Activated T-helper 1 cell treated with anti-CD3 and anti-CD28 coated beads, Interleukin-12 subunit alpha, Interleukin-12 subunit beta, Interleukin-2, Interleukin-4 antibody, amounts not matched to agents 30 ng/mL and 10 ng/mL and 1 ng/mL, durations not matched to agents 14 hours and 24 hours and 36 hours (primary cell): Measurements from ENCODE around the gene BMP6. TPM values are rescaled to one million over a fixed set of nuclear protein-coding genes. Genes with fewer than 3 reads are reported as not detected.
"Not testable (repeated sequence)": the region's sequence is repeated elsewhere in the genome, so short reads cannot be mapped to it uniquely, and the experiment has no call there.

Experiments
- DNase-seq: peaks from one replicate; pipeline ENCODE4 v3.0.0; 2021; ENCODE audit warnings: low spot score
- H3K27ac Mint-ChIP-seq: one replicate; pipeline ENCODE4 v1.8.0; 2021; ENCODE audit warnings: mild to moderate bottlenecking, mixed read lengths
- H3K27me3 Mint-ChIP-seq: one replicate; pipeline ENCODE4 v1.8.0; 2022; ENCODE audit warnings: mild to moderate bottlenecking, moderate library complexity, mixed read lengths; ENCODE audit not compliant: insufficient read depth
- H3K36me3 Mint-ChIP-seq: one replicate; pipeline ENCODE4 v1.8.0; 2021; ENCODE audit warnings: low read depth, mixed read lengths
- H3K4me1 Mint-ChIP-seq: one replicate; pipeline ENCODE4 v1.8.0; 2021; ENCODE audit warnings: low read depth, mixed read lengths
- H3K4me3 Mint-ChIP-seq: one replicate; pipeline ENCODE4 v1.8.0; 2021; ENCODE audit warnings: mild to moderate bottlenecking, moderate library complexity, mixed read lengths
- H3K9me3 Mint-ChIP-seq: one replicate; pipeline ENCODE4 v1.8.0; 2021; ENCODE audit warnings: mixed read lengths
- intact Hi-C: fragments of 100-400 bp; cut with micrococcal nuclease; formaldehyde crosslinking; loops from one replicate; pipeline ENCODE4 v1.15.1; 2024
- total RNA-seq: library from RNA; stranded (reverse); gene quantifications from 2 replicates; pipeline ENCODE4 v1.2.3, GENCODE V29; 2022

Gene BMP6
- total RNA-seq, 1 donor from 2014 or later = 0.86 TPM

- Mint-ChIP-seq H3K36me3 (no peaks in the 10 kb centered on the region), H3K27me3 (no peaks in the 10 kb centered on the region), H3K4me1 (no peaks in the 10 kb centered on the region), H3K4me3 (no peak overlapping the region), H3K9me3 (no peaks in the 10 kb centered on the region), H3K27ac (no peak overlapping the region)
- intact Hi-C loops = no loop called here
- DNase-seq = no peak
These were observed 87.8 kb downstream of the BMP6 start for GRCh38 chr6:7813704-7814103.

GRCh38 chr6:7815716-7816115 lies 89.8 kb downstream of the BMP6 start:
- DNase-seq = no peak
- Mint-ChIP-seq H3K36me3 (no peaks in the 10 kb centered on the region), H3K27me3 (peaks cover 2% of the 10 kb centered on the region), H3K27ac (no peak overlapping the region), H3K4me3 (no peak overlapping the region), H3K4me1 (no peaks in the 10 kb centered on the region), H3K9me3 (no peaks in the 10 kb centered on the region)
- intact Hi-C loops = no loop called here

- H3K9me3 Mint-ChIP-seq, intact Hi-C loops, H3K4me1 Mint-ChIP-seq, DNase-seq, H3K36me3 Mint-ChIP-seq, H3K27ac Mint-ChIP-seq, H3K4me3 Mint-ChIP-seq, H3K27me3 Mint-ChIP-seq: not testable (repeated sequence)
These were observed 91.3 kb downstream of the BMP6 start for GRCh38 chr6:7817184-7817583.

- intact Hi-C loops = no loop called here
- Mint-ChIP-seq H3K27ac (no peak overlapping the region), H3K4me1 (no peaks in the 10 kb centered on the region)
These were observed 92.6 kb downstream of the BMP6 start for GRCh38 chr6:7818257-7819214.

GRCh38 chr6:7819431-7820015 lies 93.6 kb downstream of the BMP6 start:
- Mint-ChIP-seq H3K36me3 (no peaks in the 10 kb centered on the region), H3K4me3 (no peak overlapping the region), H3K27ac (no peak overlapping the region), H3K4me1 (no peaks in the 10 kb centered on the region), H3K9me3 (no peaks in the 10 kb centered on the region), H3K27me3 (peaks cover 2% of the 10 kb centered on the region)
- no peak for DNase-seq
- intact Hi-C loops = no loop called here

More at GRCh38 chr6:7818257-7819214, 92.6 kb downstream of the BMP6 start:
- peaks cover 2% of the 10 kb centered on the region for H3K27me3 Mint-ChIP-seq
- no peak overlapping the region for H3K4me3 Mint-ChIP-seq
- no peaks in the 10 kb centered on the region for H3K36me3 Mint-ChIP-seq
- no peak for DNase-seq
- H3K9me3 Mint-ChIP-seq = no peaks in the 10 kb centered on the region

- DNase-seq = no peak
- H3K27me3 Mint-ChIP-seq = peaks cover 2% of the 10 kb centered on the region
- intact Hi-C loops = no loop called here
- no peaks in the 10 kb centered on the region for H3K36me3 Mint-ChIP-seq
- no peaks in the 10 kb centered on the region for H3K9me3 Mint-ChIP-seq
- H3K4me3 Mint-ChIP-seq = no peak overlapping the region
- H3K27ac Mint-ChIP-seq = no peak overlapping the region
- H3K4me1 Mint-ChIP-seq = no peaks in the 10 kb centered on the region
These were observed 94.5 kb downstream of the BMP6 start for GRCh38 chr6:7820288-7820835.

GRCh38 chr6:7821426-7821825 lies 95.5 kb downstream of the BMP6 start:
- no peak overlapping the region for H3K27ac Mint-ChIP-seq
- no peak for DNase-seq
- H3K4me1 Mint-ChIP-seq = no peaks in the 10 kb centered on the region
- peaks cover 2% of the 10 kb centered on the region for H3K27me3 Mint-ChIP-seq
- intact Hi-C loops = no loop called here
- no peak overlapping the region for H3K4me3 Mint-ChIP-seq
- no peaks in the 10 kb centered on the region for H3K9me3 Mint-ChIP-seq
- H3K36me3 Mint-ChIP-seq = no peaks in the 10 kb centered on the region

GRCh38 chr6:7823552-7823951 lies 97.7 kb downstream of the BMP6 start:
- Mint-ChIP-seq H3K27ac (no peak overlapping the region), H3K9me3 (no peaks in the 10 kb centered on the region), H3K4me1 (no peaks in the 10 kb centered on the region), H3K4me3 (no peak overlapping the region), H3K27me3 (peaks cover 2% of the 10 kb centered on the region), H3K36me3 (no peaks in the 10 kb centered on the region)
- intact Hi-C loops = no loop called here
- no peak for DNase-seq

GRCh38 chr6:7825986-7826385 lies 100.1 kb downstream of the BMP6 start:
- DNase-seq = no peak
- no peak overlapping the region for H3K4me3 Mint-ChIP-seq
- no peak overlapping the region for H3K27ac Mint-ChIP-seq
- H3K9me3 Mint-ChIP-seq = no peaks in the 10 kb centered on the region
- no peaks in the 10 kb centered on the region for H3K4me1 Mint-ChIP-seq
- no peaks in the 10 kb centered on the region for H3K27me3 Mint-ChIP-seq
- intact Hi-C loops = no loop called here
- no peaks in the 10 kb centered on the region for H3K36me3 Mint-ChIP-seq

- intact Hi-C loops = no loop called here
- Mint-ChIP-seq H3K27me3 (no peaks in the 10 kb centered on the region), H3K9me3 (no peaks in the 10 kb centered on the region), H3K27ac (no peak overlapping the region), H3K4me3 (no peak overlapping the region), H3K4me1 (no peaks in the 10 kb centered on the region), H3K36me3 (no peaks in the 10 kb centered on the region)
- DNase-seq = no peak
These were observed 101.2 kb downstream of the BMP6 start for GRCh38 chr6:7827142-7827541.

- H3K4me1 Mint-ChIP-seq = no peaks in the 10 kb centered on the region
- DNase-seq = no peak
- intact Hi-C loops = no loop called here
- no peaks in the 10 kb centered on the region for H3K27me3 Mint-ChIP-seq
- H3K27ac Mint-ChIP-seq = no peak overlapping the region
- no peaks in the 10 kb centered on the region for H3K36me3 Mint-ChIP-seq
- H3K4me3 Mint-ChIP-seq = no peak overlapping the region
- no peaks in the 10 kb centered on the region for H3K9me3 Mint-ChIP-seq
These were observed 102.2 kb downstream of the BMP6 start for GRCh38 chr6:7828124-7828523.

- Mint-ChIP-seq H3K27ac (no peak overlapping the region), H3K36me3 (no peaks in the 10 kb centered on the region), H3K4me3 (no peak overlapping the region), H3K9me3 (no peaks in the 10 kb centered on the region), H3K4me1 (no peaks in the 10 kb centered on the region), H3K27me3 (no peaks in the 10 kb centered on the region)
- DNase-seq = no peak
- intact Hi-C loops = no loop called here
These were observed 107.2 kb downstream of the BMP6 start for GRCh38 chr6:7832904-7833750.

GRCh38 chr6:7833751-7834070 lies 107.8 kb downstream of the BMP6 start:
- Mint-ChIP-seq H3K9me3 (no peaks in the 10 kb centered on the region), H3K4me3 (no peak overlapping the region), H3K27ac (no peak overlapping the region), H3K36me3 (no peaks in the 10 kb centered on the region), H3K4me1 (no peaks in the 10 kb centered on the region), H3K27me3 (no peaks in the 10 kb centered on the region)
- intact Hi-C loops = no loop called here
- DNase-seq = no peak
